ENCODE results near the gene YTHDC2. TPM values are rescaled to one million over a fixed set of nuclear protein-coding genes. Genes with fewer than 3 reads are reported as not detected.

Gene YTHDC2
- total and polyA plus RNA-seq, 7 donors = 3.9 to 19.1 (median 11.0) TPM

DNA sequence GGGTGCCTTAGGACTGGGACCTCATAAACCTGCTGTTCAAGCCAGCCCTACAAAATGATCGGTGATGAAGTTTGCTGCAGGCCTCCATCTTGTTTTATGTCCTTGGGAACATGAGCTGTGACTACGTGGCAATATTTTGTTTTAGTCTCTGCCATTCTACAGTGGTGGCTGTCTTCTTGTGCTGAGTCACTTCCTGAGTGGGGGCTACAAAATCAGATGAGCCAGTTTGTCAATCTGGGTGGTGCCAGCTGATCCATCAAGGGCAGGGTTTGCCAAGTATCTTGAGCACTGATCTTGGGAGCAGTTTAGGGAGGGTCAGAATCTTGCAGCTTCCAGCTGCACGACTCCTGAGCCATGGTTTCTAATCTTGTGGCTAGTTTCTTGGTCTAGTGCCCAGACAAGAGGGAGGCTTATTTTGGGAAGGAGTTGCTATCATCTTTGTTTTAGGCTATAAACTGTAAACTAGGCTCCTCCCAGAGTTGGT, 94.7 kb downstream of the YTHDC2 start:
- H3K9me3 ChIP-seq = no peaks in the 10 kb centered on the region
- TF ChIP-seq, protein P1, sequence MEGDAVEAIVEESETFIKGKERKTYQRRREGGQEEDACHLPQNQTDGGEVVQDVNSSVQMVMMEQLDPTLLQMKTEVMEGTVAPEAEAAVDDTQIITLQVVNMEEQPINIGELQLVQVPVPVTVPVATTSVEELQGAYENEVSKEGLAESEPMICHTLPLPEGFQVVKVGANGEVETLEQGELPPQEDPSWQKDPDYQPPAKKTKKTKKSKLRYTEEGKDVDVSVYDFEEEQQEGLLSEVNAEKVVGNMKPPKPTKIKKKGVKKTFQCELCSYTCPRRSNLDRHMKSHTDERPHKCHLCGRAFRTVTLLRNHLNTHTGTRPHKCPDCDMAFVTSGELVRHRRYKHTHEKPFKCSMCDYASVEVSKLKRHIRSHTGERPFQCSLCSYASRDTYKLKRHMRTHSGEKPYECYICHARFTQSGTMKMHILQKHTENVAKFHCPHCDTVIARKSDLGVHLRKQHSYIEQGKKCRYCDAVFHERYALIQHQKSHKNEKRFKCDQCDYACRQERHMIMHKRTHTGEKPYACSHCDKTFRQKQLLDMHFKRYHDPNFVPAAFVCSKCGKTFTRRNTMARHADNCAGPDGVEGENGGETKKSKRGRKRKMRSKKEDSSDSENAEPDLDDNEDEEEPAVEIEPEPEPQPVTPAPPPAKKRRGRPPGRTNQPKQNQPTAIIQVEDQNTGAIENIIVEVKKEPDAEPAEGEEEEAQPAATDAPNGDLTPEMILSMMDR (IDR thresholded peaks at IDR 0.05) = no peak
- DNase-seq = no peak
- no peaks in the 10 kb centered on the region for H3K27me3 ChIP-seq (ENCODE audit: insufficient read depth in 3 of 3, low read length in 2 of 3)
- 45 to 61% (median 59%) methylated on average over 3 of the region's 3 CpGs for WGBS, 3 donors
- H3K36me3 ChIP-seq (ENCODE audit: insufficient read depth in 1 of 2, low read depth in 1 of 2) = no peaks in the 10 kb centered on the region
- no peak for ATAC-seq
- no peak overlapping the region for H3K27ac ChIP-seq
- intact Hi-C loops (cut with DNase I) = loop anchor here (5.0 to 10.0 kb wide), 3 partner anchors 231 to 1053 kb away; no protein-coding TSS in a partner anchor
- H3K4me3 ChIP-seq = no peak overlapping the region
- H3K4me1 ChIP-seq = no peaks in the 10 kb centered on the region

DNA sequence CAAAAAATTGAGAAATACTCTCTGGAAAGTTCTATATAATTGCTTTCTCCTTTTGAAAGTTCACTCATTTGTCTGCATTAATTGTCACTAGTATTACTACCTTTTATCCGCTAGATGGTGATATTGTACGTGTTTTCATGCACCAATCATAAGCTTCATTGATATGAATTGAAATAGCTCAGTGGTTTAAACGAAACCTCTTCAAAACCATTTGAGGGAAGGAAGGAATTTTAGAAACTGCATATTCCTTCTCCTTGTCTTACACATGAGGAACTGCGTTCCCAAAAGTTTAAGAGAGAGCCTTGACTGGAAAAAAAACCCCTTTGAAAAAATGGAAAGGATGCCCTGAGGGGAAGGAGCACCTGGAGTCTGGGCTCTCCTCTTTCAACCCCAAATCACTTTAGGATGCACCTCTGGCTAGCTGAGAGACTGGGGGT, 98.6 kb downstream of the YTHDC2 start:
- ATAC-seq (peak in 3 of 4 donors; percentile 49 to 80 (median 58)), DNase-seq (no peak)
- H3K27me3 ChIP-seq (ENCODE audit: insufficient read depth in 3 of 3, low read length in 2 of 3) = peaks cover 0 to 5% (median 0%) of the 10 kb centered on the region in 3 donors
- WGBS, 3 donors = 0 to 4% (median 2%) methylated on average over 4 of the region's 4 CpGs
- no peaks in the 10 kb centered on the region for H3K4me1 ChIP-seq
- no peak overlapping the region for H3K27ac ChIP-seq
- H3K4me3 ChIP-seq = no peak overlapping the region
- intact Hi-C loops (cut with DNase I) = loop anchor here (5.0 to 10.0 kb wide), 4 partner anchors 833 to 1635 kb away; no protein-coding TSS in a partner anchor
- no peaks in the 10 kb centered on the region for H3K9me3 ChIP-seq
- TF ChIP-seq, protein P1 (IDR thresholded peaks at IDR 0.05) = peak; percentile 65
- H3K36me3 ChIP-seq (ENCODE audit: insufficient read depth in 1 of 2, low read depth in 1 of 2) = no peaks in the 10 kb centered on the region

DNA sequence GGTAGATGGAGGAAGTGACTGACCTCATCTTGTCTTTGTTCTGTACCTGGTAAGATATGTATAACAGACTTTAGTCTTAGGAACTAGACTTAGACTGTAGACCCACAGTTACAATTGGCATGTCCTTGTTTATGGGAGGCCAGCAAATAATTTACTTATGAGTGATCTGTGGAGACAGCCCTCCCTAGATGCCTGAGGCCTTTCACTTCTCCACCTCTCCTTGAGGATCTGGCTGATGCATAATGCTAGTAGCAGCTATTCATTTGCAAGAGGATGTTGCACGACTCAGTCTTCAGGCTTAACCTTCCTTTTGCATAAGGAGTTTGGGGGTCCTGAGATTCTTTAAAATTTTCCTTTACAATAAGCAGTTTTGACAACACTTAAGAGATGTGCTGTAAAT, 100.7 kb downstream of the YTHDC2 start:
- Histone ChIP-seq H3K9me3 (no peaks in the 10 kb centered on the region), H3K27ac (no peak overlapping the region), H3K4me3 (no peak overlapping the region), H3K36me3 (ENCODE audit: insufficient read depth in 1 of 2, low read depth in 1 of 2) (no peaks in the 10 kb centered on the region), H3K4me1 (no peaks in the 10 kb centered on the region), H3K27me3 (ENCODE audit: insufficient read depth in 3 of 3, low read length in 2 of 3) (peaks cover 0 to 5% (median 0%) of the 10 kb centered on the region in 3 donors)
- intact Hi-C loops (cut with DNase I) = loop anchor here (5.0 to 10.0 kb wide), 4 partner anchors 831 to 1633 kb away; no protein-coding TSS in a partner anchor
- ATAC-seq (no peak), DNase-seq (no peak)
- WGBS, 3 donors = 39 to 43% (median 40%) methylated on average over 1 of the region's 1 CpG
- TF ChIP-seq, protein P1 (IDR thresholded peaks at IDR 0.05) = no peak

- Histone ChIP-seq H3K4me3 (no peak overlapping the region), H3K9me3 (no peaks in the 10 kb centered on the region), H3K27ac (no peak overlapping the region), H3K4me1 (no peaks in the 10 kb centered on the region), H3K27me3 (ENCODE audit: insufficient read depth in 3 of 3, low read length in 2 of 3) (peaks cover 0 to 5% (median 0%) of the 10 kb centered on the region in 3 donors), H3K36me3 (ENCODE audit: insufficient read depth in 1 of 2, low read depth in 1 of 2) (no peaks in the 10 kb centered on the region)
- DNase-seq (no peak), ATAC-seq (no peak)
- TF ChIP-seq, protein P1 (IDR thresholded peaks at IDR 0.05) = no peak
- 46 to 57% (median 49%) methylated on average over 2 of the region's 2 CpGs for WGBS, 3 donors
- intact Hi-C loops (cut with DNase I) = loop anchor here in 1 of 2 donors (10.0 kb wide), 1 partner anchor 829 kb away; no protein-coding TSS in a partner anchor
These were observed 102.2 kb downstream of the YTHDC2 start for GRCh38 chr5:113615708-113616107.
